PFSK-1 (cell line): ENCODE measurements around the gene STAT4.

Source experiments
- FOXP2 ChIP-seq: optimal IDR thresholded peaks from 2 replicates; pipeline ENCODE3; 2011; ENCODE audit warnings: borderline replicate concordance, control low read depth, inconsistent platforms; ENCODE audit not compliant: insufficient read depth; ENCODE audit errors: extremely low read length, extremely low read depth
- POLR2AphosphoS5 ChIP-seq: IDR thresholded peaks from 2 replicates; pipeline ENCODE4 v1.6.1; 2012; ENCODE audit warnings: low read depth, mild to moderate bottlenecking, control low read depth, low read length, moderate library complexity
- REST ChIP-seq, 2 experiments: IDR thresholded peaks; 2 replicates each; pipeline versions ENCODE4 v1.6.1 to v1.8.0; 2011 to 2012; ENCODE audit warnings: low read depth in 2 of 2, low read length in 2 of 2, control low read depth in 1 of 2, inconsistent platforms in 1 of 2, mild to moderate bottlenecking in 1 of 2, moderate library complexity in 1 of 2; ENCODE audit not compliant: insufficient read depth in 1 of 2
- SIN3A ChIP-seq: IDR thresholded peaks from 2 replicates; pipeline ENCODE4 v1.6.1; 2012; ENCODE audit warnings: mild to moderate bottlenecking, low read length, moderate library complexity, borderline replicate concordance; ENCODE audit not compliant: insufficient read depth
- TAF1 ChIP-seq: IDR thresholded peaks from 2 replicates; pipeline ENCODE4 v1.6.1; 2012; ENCODE audit warnings: low read length, control low read depth, borderline replicate concordance; ENCODE audit not compliant: insufficient read depth

- TF ChIP-seq POLR2AphosphoS5, result no peak
- TF ChIP-seq TAF1, result no peak
- no peak for TF ChIP-seq REST (IDR thresholded peaks at IDR 0.05; ENCODE audit: insufficient read depth in 1 of 2, low read depth in 2 of 2, low read length in 2 of 2)
- no peak for TF ChIP-seq SIN3A
- TF ChIP-seq FOXP2, result no peak
Observed at GRCh38 chr2:191063584-191063983, 87.2 kb downstream of the STAT4 start.
